Stimulated activated CD4-positive, alpha-beta T cell treated with anti-CD3 and anti-CD28 coated beads, Interleukin-2, amount 100 ng/mL, for 48 hours (primary cell): ENCODE data around the gene OASL.

Experiments
- DNase-seq, 2 donors: peaks; one replicate each; pipeline ENCODE4 v3.0.0-alpha.2; 2020

The OASL gene

DNA sequence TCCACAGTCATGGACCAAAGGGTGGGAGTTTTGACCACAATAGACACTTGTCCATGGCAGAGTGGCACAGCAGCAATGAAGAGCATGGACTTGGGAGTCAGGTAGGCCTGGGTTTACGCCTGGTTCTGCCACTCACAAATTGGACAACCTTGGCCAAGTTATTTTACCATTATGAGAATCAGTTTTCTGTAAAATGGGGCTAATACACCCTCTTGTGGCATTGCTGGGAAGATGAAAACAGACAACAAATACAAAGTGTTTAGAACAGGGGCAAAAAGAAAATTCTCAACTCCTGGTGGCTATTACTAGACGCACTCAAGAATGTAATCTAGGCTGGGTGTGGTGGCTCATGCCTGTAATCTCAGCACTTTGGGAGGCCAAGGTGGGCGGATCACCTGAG is 25.3 kb downstream of the OASL start:
- DNase-seq = no peak

DNA sequence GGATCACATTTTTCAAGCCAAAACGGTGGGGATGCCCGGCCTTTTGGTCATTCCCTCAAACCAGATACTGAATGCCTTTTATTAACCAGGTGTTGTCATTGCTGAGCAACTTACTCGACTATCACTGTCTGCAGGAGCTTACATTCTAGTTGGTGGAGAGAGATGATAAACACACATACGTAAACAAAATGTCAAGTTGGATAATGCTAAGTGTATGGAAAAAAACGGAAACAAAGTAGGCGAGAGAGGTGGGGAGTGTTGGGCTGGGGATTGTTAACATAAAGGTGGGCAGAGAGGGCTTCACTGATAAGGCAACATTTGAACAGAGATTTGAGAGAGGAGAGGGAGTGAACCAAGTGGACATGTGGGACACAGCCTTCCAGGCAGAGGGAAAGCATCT is 27.2 kb downstream of the OASL start:
- no peak for DNase-seq

DNA sequence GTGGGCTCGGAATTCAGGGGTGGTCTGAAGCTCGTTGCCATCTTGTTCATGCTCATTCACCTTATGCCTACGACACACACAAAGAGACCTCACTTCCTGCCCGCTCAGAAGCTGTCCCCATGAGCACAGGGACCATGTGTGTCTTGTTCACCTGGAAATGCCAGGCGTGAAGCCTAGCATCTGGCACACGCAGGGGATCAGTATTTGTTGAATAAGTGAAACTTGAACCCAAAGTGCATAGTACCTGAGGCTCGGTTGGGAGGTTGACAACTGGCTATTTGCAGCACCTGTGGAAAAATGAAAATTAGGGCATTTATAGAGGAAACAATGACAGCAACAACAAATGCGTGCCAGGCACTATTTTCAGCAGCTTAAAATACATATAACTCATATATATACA is 28.2 kb downstream of the OASL start:
- DNase-seq = no peak

DNA sequence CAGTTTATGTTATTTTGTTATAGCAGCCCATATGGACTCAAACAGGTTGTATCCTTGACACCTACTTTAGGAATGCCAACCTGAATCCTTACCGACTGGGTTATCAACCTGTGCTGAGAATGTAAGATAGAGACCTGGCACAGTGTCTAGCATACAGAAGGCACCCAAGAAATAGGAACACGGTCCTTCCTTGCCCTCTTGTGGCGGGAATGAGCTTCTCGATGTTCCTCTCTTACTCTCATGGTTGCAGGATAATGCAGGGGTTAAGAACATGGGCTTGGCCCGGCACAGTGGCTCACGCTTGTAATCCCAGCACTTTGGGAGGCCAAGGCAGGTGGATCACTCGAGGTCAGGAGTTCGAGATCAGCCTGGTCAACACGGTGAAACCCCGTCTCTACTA is 29.3 kb downstream of the OASL start:
- no peak for DNase-seq

DNA sequence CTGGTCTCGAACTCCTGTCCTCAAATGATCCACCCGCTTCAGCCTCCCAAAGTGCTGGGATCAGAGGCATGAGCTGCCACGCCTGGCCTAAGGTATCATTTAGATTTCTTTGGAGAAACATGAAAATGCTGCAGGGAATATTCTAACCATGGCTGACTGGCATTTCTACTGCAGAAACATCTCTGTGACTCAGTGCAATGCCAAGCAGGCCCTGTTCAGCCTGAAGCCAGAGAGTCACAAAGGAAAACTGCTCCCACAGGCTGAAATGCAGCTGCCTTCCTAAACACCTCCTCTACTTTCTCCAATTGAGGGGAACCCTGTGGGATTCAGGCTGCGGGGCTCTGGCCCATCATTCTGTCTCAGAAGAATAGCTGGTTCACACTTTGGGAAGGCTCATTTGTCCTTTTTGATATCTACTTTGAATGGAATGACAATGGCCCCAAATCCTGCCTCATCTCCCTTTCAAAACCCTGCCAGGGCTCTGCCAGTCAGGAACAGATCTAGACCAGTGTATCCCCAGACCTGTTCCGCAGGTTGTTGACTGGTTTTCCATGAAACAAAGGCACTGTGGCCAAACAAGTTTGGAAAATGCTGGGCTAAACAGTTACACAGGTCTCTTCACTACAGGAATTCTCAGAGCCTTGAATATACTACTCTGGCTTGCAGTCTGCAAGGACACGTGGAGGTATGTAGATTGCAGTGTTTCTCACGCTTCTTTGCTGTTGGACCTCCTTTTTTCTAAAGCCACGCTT is 30.5 kb downstream of the OASL start:
- DNase-seq = no peak

DNA sequence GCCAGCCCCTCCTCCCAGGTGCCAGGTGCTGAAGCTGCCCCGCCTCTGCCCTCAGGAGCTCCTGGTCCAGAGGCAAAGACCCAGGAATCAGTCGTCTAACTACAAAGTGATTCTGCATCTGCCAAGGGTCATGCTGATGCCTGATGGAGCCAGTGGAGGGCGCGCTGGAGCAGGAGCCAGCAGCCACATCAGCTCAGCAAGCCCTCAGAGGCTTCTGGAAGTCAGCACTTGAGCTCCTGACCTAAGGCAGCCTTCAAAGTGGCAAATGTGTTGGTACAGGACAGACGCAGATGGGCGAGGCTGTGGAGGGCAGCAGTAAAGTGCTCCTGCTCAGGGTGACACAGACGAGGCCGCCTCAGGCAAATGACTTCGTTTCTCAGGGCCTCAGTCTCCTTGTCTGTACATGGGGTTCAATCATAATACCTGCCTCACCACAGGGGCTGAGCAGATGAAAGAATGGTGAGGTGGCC is 33.7 kb downstream of the OASL start:
- DNase-seq = peak; percentile 35 to 46

DNA sequence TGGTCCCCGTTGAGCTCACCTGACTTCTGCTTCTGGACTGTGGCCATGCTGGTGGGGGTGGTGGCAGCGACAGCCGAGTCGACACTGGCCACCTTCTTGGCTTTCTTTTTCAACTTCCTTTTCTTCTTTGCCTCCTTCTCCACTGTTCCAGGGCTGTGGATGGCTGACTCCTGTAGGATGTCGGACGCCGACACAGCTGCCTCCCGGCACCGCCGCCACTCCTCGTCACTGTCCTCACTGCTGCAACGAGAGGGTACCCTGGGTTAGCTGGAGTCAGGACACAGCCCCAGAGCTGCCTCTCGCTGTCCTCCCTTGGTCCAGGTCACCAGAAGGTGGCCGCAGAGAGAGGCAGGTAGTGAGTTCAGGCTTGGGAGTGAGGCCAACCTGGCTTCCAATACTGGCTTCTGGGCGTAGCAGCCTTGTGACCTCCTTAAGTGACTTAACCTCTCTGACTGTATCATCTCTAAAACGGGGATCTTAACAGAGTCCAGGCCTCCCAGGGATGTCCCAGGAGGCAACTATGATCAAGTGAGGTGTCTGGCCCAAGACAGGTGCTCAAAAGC is 34.7 kb downstream of the OASL start:
- no peak for DNase-seq

DNA sequence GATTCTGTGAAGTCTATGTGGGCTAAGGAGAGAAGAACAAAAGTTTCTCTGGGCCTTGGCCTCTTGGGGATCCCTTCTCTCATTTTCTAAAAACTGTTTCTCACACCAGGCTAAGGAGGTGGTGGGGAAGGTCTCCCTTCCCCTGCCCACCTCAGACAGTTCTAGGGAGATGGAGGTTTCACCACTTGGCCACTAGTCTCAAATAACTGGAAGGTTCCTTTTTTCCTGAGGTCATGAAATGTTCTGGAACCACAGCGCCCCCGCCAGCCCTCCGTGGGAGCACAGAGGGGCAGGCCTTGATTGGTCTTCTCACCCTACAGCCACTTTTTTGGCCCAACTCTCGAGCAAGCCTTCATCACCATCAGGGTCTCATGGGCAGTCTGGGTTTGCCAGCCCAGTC is 35.4 kb downstream of the OASL start:
- no peak for DNase-seq

DNA sequence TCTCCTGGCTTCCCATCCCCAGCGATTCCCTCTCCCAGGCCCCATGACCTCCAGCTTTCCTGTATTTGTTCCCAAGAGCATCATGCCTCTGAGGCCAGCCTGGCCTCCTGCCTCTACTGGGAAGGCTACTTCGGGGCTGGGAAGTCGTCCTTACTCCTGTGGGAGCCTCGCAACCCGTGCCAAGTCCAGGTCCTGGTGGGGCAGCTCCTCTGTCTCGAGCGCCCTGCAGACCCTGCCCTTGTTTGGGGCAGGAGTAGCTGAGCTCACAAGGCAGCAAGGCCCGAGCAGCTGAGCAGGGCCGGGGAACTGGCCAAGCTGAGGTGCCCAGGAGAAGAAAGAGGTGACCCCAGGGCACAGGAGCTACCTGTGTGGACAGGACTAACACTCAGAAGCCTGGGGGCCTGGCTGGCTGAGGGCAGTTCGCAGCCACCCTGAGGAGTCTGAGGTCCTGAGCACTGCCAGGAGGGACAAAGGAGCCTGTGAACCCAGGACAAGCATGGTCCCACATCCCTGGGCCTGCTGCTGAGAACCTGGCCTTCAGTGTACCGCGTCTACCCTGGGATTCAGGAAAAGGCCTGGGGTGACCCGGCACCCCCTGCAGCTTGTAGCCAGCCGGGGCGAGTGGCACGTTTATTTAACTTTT is 37.1 kb downstream of the OASL start:
- no peak for DNase-seq

DNA sequence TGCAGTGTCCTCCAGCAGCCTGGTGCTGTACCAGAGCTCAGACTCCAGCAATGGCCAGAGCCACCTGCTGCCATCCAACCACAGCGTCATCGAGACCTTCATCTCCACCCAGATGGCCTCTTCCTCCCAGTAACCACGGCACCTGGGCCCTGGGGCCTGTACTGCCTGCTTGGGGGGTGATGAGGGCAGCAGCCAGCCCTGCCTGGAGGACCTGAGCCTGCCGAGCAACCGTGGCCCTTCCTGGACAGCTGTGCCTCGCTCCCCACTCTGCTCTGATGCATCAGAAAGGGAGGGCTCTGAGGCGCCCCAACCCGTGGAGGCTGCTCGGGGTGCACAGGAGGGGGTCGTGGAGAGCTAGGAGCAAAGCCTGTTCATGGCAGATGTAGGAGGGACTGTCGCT is 38.0 kb downstream of the OASL start:
- DNase-seq = no peak

DNA sequence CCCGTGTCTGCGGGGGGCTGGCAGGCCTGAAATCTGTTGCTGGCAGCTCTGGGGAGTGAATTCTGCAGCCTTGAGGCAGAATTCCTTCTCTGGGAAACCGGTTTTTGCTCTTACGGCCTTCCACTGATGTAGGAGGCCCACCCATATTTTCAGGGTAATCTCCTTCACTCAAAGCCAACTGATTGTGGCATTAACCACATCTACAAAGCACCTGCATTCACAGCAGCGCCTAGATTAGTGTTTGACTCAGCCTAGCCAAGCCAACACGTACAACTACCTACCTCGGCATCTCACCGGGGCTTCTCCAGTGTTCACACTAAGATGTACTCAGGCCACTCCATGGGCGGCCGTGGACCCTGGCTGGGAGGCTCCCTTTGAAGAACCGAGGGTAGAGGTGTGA is 38.5 kb downstream of the OASL start:
- DNase-seq = no peak

DNA sequence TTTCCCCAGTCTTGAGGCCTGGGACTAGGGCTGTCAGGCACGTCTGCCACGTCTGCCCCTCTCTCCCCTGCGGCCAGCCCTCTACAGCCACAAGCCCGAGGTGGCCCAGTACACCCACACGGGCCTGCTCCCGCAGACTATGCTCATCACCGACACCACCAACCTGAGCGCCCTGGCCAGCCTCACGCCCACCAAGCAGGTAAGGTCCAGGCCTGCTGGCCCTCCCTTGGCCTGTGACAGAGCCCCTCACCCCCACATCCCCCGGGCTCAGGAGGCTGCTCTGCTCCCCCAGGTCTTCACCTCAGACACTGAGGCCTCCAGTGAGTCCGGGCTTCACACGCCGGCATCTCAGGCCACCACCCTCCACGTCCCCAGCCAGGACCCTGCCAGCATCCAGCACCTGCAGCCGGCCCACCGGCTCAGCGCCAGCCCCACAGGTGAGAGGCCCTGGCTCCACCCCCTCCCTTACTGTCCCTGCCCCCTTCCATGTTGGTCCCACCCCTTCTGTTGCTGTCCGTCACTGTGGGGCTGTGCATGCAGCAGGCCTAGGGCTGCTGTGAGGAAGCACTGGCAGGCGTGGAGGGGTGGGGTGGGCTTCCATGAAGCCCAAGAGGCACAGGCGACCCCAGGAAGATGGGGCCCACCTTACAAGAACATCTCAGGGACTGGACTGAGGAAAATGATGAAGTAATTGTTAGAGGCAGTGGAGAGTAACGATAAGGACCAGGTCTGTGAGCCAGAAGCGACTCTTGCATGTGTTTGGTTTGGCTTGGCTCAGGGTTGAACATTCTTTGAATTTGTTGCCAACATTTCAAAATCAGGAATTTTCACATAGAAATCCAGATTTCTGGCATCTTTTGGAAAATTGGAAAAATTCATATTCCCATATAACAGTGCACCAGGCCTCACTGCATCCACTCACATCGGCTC is 39.6 kb downstream of the OASL start:
- DNase-seq = no peak

DNA sequence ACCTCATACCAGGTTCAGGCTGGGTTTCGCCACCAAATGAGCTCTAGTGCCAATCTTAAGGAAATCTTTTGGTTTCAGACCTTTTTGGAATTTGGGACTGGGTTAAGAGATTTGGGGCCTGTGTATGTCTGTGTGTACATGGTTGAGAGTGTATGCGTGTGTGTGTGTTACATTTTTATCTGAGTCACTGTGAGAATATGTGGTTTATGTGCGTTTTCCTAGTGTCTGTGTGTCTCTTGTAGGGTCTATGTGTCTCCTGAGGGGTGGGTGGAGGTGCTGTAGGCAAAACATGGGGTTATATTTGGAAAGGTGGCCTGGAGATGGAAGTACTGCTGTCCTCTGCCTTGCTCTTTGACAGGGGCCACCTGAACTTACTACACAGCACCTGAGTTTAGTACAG is 40.6 kb downstream of the OASL start:
- DNase-seq = no peak

DNA sequence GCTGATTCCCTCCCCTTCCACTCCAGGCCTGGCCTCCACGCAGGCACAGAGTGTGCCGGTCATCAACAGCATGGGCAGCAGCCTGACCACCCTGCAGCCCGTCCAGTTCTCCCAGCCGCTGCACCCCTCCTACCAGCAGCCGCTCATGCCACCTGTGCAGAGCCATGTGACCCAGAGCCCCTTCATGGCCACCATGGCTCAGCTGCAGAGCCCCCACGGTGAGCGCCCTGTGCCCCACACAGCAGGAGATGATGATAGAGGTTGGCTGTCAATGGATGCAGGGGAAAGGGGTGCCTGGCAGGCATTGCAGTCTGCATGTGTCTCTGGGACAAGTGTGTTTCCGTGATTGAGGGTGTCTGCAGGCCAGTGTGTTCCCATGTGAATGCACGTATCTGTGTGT is 41.6 kb downstream of the OASL start:
- no peak for DNase-seq

DNA sequence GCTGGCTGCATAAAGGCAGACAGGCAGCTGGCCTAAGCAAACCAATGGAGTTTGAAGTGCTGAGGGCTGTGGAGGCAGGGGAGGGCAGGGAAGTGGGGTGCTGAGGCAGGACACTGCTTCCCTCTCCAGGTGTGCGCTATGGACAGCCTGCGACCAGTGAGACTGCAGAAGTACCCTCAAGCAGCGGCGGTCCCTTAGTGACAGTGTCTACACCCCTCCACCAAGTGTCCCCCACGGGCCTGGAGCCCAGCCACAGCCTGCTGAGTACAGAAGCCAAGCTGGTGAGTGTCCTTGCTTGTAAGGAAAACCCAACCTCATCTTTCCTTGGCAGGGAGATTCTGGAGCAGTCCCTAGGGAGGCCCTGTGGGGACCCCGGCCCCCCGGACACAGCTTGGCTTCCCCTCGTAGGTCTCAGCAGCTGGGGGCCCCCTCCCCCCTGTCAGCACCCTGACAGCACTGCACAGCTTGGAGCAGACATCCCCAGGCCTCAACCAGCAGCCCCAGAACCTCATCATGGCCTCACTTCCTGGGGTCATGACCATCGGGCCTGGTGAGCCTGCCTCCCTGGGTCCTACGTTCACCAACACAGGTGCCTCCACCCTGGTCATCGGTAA is 42.8 kb downstream of the OASL start:
- no peak for DNase-seq

DNA sequence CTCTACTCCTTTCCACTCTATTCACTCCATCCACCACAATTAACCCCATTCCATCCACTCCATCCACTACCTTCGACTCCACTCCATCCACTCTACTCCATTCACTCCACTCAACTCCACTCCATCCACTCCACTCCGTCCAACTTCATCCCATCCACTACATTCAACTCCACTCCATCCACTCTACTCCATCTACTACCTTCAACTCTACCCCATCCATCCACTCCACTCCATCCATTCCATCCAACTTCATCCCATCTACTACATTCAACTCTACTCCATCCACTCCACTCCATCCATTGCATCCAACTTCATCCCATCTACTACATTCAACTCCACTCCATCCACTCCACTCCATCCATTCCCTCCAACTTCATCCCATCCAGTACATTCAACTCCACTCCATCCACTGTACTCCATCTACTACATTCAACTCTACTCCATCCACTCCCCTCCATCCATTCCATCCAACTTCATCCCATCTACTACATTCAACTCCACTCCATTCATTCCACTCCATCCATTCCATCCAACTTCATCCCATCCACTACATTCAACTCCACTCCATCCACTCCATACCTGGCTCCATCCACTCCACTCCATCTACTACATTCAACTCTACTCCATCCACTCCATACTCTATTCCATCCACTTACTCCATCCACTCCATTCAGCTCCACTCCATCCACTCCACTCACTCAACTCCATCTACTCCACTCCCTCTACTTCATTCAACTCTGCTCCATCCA is 44.3 kb downstream of the OASL start:
- DNase-seq = no peak

DNA sequence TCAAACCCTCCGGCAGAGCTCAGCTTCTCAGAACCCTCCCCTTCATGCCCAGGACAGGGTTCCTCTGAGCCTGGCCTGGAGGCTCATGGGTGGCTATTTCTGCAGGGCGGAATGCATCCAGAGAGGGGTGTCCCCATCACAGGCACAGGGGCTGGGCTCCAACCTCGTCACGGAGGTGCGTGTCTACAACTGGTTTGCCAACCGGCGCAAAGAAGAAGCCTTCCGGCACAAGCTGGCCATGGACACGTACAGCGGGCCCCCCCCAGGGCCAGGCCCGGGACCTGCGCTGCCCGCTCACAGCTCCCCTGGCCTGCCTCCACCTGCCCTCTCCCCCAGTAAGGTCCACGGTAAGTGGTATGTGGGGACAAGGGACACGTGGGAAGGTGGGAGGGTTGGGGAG is 45.0 kb downstream of the OASL start:
- no peak for DNase-seq

DNA sequence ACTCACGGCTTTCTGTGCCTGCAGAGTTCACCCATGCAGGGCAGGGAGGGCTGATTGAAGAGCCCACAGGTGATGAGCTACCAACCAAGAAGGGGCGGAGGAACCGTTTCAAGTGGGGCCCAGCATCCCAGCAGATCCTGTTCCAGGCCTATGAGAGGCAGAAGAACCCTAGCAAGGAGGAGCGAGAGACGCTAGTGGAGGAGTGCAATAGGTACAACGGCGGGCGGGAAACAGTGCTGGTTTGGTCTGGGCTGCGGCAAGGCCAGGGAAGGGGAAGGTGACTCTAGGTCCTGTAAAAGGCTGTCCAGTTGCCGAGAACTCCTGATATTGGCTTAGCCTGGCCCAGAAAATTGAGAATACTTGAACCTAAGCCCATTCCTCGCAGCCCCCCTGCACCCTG is 45.5 kb downstream of the OASL start:
- DNase-seq = no peak

DNA sequence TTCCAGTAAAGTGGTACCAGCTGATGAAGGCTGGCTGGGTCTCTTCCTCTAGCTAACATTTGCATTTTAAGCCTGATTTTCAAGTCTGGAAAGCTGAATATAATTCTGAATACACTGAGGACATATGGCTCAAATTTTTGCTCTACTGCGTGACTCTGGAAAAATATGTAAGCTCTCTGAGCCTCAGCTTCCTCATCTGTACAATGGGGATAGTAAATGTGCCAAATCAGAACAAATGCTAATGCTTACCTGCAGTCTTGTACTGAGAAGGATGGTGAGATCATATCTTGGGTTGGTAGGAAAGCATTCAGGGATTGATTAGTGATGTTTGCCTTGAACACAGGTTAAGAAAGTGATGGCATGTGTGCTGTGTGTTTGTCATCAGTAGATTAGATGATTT is 46.1 kb downstream of the OASL start:
- no peak for DNase-seq

DNA sequence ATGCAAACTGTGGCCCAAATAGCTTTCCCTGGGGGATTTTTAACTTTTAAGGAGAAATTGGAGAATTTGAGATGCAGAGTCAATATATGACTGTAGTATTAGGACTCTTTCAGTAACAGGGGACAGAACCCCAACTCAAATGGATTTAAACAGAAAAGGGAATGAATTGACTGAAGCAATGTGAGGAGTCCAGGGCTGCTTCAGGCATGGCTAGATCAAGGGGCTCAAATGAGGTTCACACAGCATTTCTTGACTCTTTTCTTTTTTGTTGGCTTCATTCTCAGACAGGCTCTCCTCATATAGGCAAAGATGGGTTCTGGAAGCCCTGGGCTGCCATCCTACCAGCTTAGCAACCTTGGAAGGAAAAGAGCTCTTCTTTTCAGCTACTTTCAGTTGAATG is 47.1 kb downstream of the OASL start:
- no peak for DNase-seq

DNA sequence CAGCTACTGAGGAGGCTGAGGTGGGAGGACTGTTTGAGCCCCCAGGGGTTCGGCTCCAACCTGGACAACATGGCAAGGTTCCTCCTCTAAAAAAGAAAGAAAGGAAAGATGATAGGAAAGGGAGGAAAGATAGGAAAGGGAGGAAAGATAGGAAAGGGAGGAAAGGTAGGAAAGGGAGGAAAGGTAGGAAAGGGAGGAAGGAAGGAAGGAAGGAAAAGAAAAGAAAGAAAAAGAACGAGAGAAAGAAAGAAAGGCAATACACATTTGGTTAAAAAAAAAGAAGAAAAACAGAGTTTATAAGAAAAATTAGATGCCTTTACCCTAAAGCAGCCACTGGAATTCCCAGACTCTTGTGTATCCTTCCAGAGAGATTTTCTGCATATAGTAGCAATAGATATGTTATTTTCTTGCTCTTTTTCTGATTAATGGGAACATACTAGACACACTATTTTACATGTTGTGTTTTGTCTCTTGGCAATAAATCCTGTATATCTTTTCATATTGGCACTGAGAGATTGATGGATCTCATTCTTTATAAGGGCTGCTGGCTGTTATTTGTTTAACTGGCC is 48.5 kb downstream of the OASL start:
- no peak for DNase-seq

DNA sequence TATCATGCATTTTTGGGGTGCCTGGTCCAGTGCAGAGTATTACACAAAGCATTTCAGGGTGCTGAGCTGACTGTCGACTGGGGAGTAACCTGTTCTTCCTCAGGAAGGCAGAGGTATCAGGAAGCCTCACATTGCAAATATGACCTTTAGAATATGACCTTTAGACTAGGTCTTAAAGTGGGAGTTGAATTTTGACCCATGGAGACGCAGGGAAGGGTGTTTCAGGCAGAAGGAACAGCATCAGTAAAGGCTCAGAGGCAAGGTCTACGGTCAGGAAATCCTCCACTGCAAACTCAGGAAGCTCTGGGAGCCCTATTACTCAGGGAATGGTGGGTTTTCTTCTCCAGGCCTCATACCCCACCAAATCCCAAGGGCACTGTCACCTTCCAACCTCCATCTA is 49.4 kb downstream of the OASL start:
- DNase-seq = no peak
